ENCODE results near the gene KIF25.

- TF ChIP-seq POLR2AphosphoS5 (IDR thresholded peaks at IDR 0.05; ENCODE audit: low read depth, low read length) (no peak), TAF1 (IDR thresholded peaks at IDR 0.05; ENCODE audit: borderline replicate concordance, insufficient read depth, low read length) (no peak), REST (IDR thresholded peaks at IDR 0.05; ENCODE audit: insufficient read depth in 1 of 2, low read depth in 2 of 2, low read length in 2 of 2) (no peak), SIN3A (IDR thresholded peaks at IDR 0.05; ENCODE audit: borderline replicate concordance, insufficient read depth, low read length) (no peak), FOXP2 (optimal IDR thresholded peaks at IDR 0.05; ENCODE audit: borderline replicate concordance, extremely low read depth, extremely low read length, insufficient read depth) (no peak)
These were observed 36.9 kb upstream of the KIF25 start for GRCh38 chr6:167960579-167960978.

All from PFSK-1 (cell line).